ENCODE measurements around the gene ZCCHC17.

ZCCHC17 gene

GRCh38 chr1:31396633-31397351 is 100.0 kb downstream of the ZCCHC17 start:
- DNase-seq, result peak; percentile 81

- DNase-seq, result no peak
Observed at GRCh38 chr1:31397360-31398095, 100.7 kb downstream of the ZCCHC17 start.

GRCh38 chr1:31398246-31398645 is 101.4 kb downstream of the ZCCHC17 start:
- DNase-seq, result no peak

GRCh38 chr1:31399976-31400375 is 103.1 kb downstream of the ZCCHC17 start:
- no peak for DNase-seq

GRCh38 chr1:31400393-31400792 is 103.6 kb downstream of the ZCCHC17 start:
- peak; percentile 10 for DNase-seq

- DNase-seq, result no peak
Observed at GRCh38 chr1:31401241-31401640, 104.4 kb downstream of the ZCCHC17 start.

GRCh38 chr1:31405578-31406245 is 108.9 kb downstream of the ZCCHC17 start:
- no peak for DNase-seq

GRCh38 chr1:31407029-31407626 is 110.3 kb downstream of the ZCCHC17 start:
- no peak for DNase-seq

GRCh38 chr1:31408788-31409318 is 112.0 kb downstream of the ZCCHC17 start:
- no peak for DNase-seq

- no peak for DNase-seq
Observed at GRCh38 chr1:31409946-31410858, 113.4 kb downstream of the ZCCHC17 start.

GRCh38 chr1:31410871-31411270 is 114.0 kb downstream of the ZCCHC17 start:
- no peak for DNase-seq

GRCh38 chr1:31412205-31412604 is 115.4 kb downstream of the ZCCHC17 start:
- no peak for DNase-seq

GRCh38 chr1:31412732-31413404 is 116.0 kb downstream of the ZCCHC17 start, which contains the start of gene SERINC2:
Gene SERINC2, plus strand, starts transcription at chr1:31413213. Its CDS starts 53 bp downstream, at chr1:31413266.
- no peak for DNase-seq

- DNase-seq, result no peak
Observed at GRCh38 chr1:31413405-31414001, 116.7 kb downstream of the ZCCHC17 start.

Data from GF-D8 (cell line).